ENCODE data around the gene TECPR2. TPM values are rescaled to one million over a fixed set of nuclear protein-coding genes. Genes with fewer than 3 reads are reported as not detected.

Gene TECPR2
- total and polyA plus RNA-seq, 4 donors: 2.0 to 12.6 (median 5.2) TPM

DNA sequence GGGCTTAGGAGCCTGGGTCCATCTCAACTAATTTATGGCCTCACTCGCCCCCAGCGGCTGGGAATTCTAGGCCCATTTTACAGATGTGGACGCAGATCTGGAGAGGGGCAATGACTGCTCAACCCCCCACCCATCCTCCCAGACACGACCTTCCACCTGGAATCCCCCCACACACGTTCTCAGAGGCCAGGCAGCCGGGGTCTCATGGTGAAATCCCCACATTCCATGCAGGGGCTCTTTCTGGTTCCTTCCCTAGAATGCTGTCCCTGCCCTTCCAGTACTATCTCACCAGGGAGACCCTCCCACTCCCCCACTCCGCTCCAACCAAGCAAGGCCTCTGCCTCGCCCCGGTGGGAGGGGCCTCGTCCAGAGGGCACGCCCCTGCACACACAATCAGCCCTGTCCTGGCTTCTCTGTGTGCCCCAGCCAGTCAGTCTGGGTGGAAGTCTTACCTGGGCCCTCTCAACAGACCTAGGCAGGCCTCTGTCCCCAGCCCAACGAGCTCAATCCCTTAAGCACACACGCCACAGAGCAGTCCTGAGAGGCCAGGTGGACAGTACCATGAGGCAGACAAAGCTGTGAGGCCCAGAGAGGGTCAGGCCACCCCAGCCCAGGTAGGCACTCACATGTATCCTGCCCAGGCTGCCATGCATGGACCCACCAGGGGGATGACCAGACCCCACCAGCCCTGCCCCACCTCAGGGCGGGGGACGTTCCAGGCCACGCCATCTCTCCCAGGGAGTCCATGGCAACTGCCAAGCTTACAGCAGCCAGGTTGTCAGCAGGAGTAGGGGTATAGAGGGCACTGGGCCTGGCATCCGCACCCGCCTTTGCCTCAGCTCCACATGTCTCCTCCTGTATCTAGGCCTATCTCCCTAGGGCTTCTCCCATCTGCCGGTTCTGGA, 148.1 kb downstream of the TECPR2 start:
- no peaks in the 10 kb centered on the region for H3K9me3 ChIP-seq (ENCODE audit: control insufficient read depth in 4 of 4, low read length in 3 of 4)
- 70% methylated on average over 19 of the region's 19 CpGs for WGBS
- peaks cover 0 to 5% (median 3%) of the 10 kb centered on the region in 4 donors for H3K4me1 ChIP-seq (ENCODE audit: control insufficient read depth in 4 of 4, insufficient read depth in 4 of 4, low read length in 3 of 4)
- H3K9ac ChIP-seq (ENCODE audit: low read depth in 1 of 2, low read length in 2 of 2): no peak overlapping the region
- no peaks in the 10 kb centered on the region for H3K27me3 ChIP-seq (ENCODE audit: control insufficient read depth in 4 of 4, insufficient read depth in 4 of 4, low read length in 3 of 4)
- no peak overlapping the region for H3K27ac ChIP-seq (ENCODE audit: low read depth in 1 of 2, low read length in 2 of 2)
- H3K4me3 ChIP-seq (ENCODE audit: low read depth in 1 of 3, low read length in 3 of 3): no peak overlapping the region
- DNase-seq (ENCODE audit: low spot score): peak; percentile 81
- no peak for TF ChIP-seq REST (IDR thresholded peaks at IDR 0.05)
- TF ChIP-seq HNF4A (conservative IDR thresholded peaks at IDR 0.05): no peak
- TF ChIP-seq JUND (IDR thresholded peaks at IDR 0.05): no peak
- TF ChIP-seq CTCF (IDR thresholded peaks at IDR 0.05; ENCODE audit: low read depth, low read length, missing input control): no peak
- no peak for TF ChIP-seq FOXA1 (IDR thresholded peaks at IDR 0.05)
- no peak for TF ChIP-seq RAD21 (IDR thresholded peaks at IDR 0.05)
- TF ChIP-seq HNF4G (IDR thresholded peaks at IDR 0.05): no peak
- no peak for TF ChIP-seq TAF1 (conservative IDR thresholded peaks at IDR 0.05)
- TF ChIP-seq EGR1 (IDR thresholded peaks at IDR 0.05; ENCODE audit: low read depth in 2 of 2): no peak
- no peak for TF ChIP-seq RXRA (IDR thresholded peaks at IDR 0.05)
- TF ChIP-seq ATF3 (IDR thresholded peaks at IDR 0.05): no peak
- no peak for TF ChIP-seq NR2F2 (IDR thresholded peaks at IDR 0.05)
- no peak for TF ChIP-seq FOXA2 (IDR thresholded peaks at IDR 0.05)
- TF ChIP-seq GABPA (IDR thresholded peaks at IDR 0.05 in 1 of 2, conservative IDR thresholded peaks at IDR 0.05 in 1 of 2): no peak
- no peak for TF ChIP-seq MAX (IDR thresholded peaks at IDR 0.05)
- no peak for TF ChIP-seq SP1 (IDR thresholded peaks at IDR 0.05)
- TF ChIP-seq YY1 (IDR thresholded peaks at IDR 0.05): no peak
- TF ChIP-seq, protein P1, sequence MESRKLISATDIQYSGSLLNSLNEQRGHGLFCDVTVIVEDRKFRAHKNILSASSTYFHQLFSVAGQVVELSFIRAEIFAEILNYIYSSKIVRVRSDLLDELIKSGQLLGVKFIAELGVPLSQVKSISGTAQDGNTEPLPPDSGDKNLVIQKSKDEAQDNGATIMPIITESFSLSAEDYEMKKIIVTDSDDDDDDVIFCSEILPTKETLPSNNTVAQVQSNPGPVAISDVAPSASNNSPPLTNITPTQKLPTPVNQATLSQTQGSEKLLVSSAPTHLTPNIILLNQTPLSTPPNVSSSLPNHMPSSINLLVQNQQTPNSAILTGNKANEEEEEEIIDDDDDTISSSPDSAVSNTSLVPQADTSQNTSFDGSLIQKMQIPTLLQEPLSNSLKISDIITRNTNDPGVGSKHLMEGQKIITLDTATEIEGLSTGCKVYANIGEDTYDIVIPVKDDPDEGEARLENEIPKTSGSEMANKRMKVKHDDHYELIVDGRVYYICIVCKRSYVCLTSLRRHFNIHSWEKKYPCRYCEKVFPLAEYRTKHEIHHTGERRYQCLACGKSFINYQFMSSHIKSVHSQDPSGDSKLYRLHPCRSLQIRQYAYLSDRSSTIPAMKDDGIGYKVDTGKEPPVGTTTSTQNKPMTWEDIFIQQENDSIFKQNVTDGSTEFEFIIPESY (IDR thresholded peaks at IDR 0.05): no peak
- H3K36me3 ChIP-seq (ENCODE audit: control insufficient read depth in 4 of 4, insufficient read depth in 3 of 4, low read depth in 1 of 4, low read length in 3 of 4): peaks cover 0 to 3% (median 0%) of the 10 kb centered on the region in 4 donors
